ENCODE results near the gene HOXA9.

DNA sequence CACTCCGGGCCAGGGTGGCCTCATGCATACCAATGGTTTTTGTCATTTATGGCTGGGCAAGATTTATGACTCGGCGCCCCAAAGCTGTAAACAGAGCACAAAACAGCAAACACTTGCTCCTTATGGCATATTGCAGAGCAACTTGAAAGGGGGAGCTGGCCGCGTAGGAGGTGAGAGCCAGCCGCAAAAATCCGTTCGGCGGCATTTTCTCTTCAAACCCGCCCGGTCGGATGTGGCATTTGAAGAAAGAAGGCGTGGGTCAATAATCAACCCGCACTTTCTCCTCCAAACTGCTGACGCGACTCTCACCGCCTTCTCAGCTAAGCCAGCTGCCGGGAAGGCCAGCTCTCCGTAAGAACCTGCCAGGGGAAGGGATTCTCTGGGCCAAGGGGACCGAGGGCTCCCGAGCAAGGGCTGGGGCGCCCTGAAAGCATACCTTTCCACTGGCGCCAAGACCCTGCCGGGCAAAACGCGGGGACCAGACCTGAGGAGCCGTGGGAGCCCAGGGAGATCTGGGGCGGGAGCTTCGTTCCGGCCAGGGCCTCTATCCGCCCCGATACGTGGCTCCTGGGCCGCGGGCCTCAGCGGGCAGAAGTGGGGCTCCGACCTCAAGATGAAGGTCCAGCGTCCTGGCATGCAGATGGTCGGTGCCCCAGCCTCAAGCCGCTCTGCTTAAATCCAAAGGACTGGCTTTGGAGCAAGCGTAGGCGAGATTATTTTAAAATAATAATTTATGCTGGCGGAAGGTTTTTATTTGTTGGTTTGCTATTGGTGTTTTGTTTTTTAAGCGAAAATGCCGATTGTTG, 49.9 kb downstream of the HOXA9 start:
- TF ChIP-seq, protein P1, sequence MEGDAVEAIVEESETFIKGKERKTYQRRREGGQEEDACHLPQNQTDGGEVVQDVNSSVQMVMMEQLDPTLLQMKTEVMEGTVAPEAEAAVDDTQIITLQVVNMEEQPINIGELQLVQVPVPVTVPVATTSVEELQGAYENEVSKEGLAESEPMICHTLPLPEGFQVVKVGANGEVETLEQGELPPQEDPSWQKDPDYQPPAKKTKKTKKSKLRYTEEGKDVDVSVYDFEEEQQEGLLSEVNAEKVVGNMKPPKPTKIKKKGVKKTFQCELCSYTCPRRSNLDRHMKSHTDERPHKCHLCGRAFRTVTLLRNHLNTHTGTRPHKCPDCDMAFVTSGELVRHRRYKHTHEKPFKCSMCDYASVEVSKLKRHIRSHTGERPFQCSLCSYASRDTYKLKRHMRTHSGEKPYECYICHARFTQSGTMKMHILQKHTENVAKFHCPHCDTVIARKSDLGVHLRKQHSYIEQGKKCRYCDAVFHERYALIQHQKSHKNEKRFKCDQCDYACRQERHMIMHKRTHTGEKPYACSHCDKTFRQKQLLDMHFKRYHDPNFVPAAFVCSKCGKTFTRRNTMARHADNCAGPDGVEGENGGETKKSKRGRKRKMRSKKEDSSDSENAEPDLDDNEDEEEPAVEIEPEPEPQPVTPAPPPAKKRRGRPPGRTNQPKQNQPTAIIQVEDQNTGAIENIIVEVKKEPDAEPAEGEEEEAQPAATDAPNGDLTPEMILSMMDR (IDR thresholded peaks at IDR 0.05) = no peak
- no peak for TF ChIP-seq EP300 (IDR thresholded peaks at IDR 0.05)
- TF ChIP-seq POLR2A (IDR thresholded peaks at IDR 0.05) = no peak
- TF ChIP-seq POLR2AphosphoS5 (IDR thresholded peaks at IDR 0.05) = peak; percentile 12 to 21
